NCI-H2171 treated with DMSO at 0.1 percent for 48 hours (cell line): ENCODE results near the gene ECE1.

Experiments used
- DNase-seq: peaks from one replicate; lab custom pipeline; 2025; lab: John Stamatoyannopoulos, UW

The ECE1 gene

GRCh38 chr1:21269461-21270085 is 20.7 kb downstream of the ECE1 start:
- DNase-seq, result no peak

GRCh38 chr1:21268281-21269239 is 21.7 kb downstream of the ECE1 start:
- DNase-seq, result peak; percentile 34

- DNase-seq, result no peak
Observed at GRCh38 chr1:21267191-21268077, 22.8 kb downstream of the ECE1 start.

GRCh38 chr1:21266119-21266774 is 24.0 kb downstream of the ECE1 start:
- DNase-seq, result no peak

DNA sequence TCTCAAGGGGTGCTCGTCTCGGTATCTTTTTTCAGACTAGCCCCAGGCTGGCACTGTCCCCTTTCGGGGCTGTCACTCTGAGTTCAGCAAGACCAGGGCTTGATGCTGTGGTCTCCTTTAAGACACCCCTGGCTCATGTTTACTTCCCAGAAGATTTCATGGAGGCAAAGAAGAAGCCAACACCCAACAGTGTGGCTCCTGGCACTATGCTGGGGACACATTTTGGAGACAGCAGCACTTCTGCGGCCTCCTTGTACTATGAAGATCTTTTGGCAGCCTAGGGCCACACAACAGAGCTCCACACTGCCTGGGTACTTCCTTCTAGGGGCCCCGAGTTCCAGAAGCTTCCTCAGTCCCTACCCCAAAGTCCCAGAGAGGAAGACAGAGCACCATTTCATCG is 24.6 kb downstream of the ECE1 start:
- DNase-seq, result no peak

DNA sequence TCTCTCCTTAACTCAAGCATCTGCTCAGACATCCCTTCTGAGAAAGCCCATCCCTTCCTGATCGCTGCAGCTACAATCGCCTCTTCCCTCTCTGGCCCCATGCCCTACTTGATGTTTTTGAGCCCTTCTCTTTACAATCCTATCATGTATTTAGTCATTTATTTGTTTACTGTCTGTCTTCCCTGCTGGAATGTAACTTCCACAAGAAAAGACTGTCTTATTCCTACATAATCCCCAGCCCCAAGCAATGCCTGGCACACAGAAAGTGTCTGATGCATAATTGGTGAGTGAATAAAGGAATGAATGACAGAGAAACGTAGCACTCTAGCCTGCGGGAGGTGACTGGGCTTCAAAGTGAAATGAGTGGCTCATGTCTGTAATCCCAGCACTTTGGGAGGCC is 25.4 kb downstream of the ECE1 start:
- no peak for DNase-seq

DNA sequence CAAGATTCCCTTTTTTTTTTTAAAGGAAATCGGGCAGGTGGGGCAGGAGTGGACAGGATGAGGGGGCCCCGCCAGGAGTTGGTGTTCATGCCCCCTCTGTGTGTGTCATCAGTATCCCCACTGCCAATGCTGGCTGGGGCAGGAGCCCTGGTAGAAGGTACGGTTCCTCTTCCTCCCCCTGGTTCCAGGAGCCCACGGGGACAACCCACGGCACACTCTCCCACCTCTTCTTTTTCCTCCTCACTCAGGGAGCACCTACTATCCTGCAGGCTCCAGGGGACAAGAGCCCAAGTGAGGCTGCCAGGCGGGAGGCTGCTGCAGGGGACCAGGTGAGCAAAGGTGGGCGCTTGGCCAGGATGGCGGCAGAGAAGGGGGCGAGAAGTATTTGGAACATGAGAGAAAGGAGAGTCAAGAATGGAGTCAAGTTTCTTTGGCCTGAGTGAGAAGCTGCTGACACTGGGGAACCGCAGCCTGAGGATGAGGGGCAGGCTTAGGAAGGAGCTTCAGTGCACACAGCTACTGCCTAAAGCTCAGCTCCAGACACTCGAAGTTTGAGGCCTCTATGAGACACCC is 26.5 kb downstream of the ECE1 start:
- no peak for DNase-seq

- no peak for DNase-seq
Observed at GRCh38 chr1:21263052-21263429, 27.2 kb downstream of the ECE1 start.

DNA sequence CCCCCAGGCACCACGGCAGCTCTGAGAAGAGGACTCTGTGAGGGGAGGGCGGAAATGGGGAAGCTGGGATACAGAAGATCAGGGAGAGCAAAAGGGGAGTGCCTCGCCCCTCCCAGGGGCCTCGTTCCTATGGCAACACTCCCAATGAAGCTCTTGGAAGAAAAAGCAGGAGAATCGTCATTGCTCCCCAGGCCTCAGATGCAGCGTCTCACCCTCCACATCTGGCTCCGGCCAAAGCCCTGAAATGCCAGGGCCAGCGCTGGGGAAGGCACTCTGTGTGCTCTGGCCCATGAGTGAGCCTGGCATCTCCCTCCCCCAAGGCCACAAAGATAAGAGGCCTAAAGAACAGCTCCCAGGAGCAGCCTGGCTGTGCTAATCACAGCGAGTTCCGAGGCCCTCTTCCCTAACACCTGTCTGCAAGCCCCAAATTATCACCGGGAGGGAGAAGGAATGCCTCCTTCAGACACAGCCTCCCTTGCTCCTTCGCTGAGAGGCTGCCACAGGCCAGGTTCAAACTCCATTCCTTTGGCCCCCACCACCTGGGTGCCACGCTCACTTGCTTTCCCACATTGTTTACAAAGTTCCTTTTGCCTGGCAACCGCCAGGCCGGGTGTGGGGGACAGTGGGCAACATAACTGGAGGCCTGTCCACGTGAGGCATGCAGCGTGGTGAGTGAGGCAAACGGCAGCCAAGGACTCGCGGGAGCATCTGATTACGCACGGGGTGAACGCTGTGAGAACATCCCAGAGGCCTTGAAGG is 27.8 kb downstream of the ECE1 start:
- no peak for DNase-seq

DNA sequence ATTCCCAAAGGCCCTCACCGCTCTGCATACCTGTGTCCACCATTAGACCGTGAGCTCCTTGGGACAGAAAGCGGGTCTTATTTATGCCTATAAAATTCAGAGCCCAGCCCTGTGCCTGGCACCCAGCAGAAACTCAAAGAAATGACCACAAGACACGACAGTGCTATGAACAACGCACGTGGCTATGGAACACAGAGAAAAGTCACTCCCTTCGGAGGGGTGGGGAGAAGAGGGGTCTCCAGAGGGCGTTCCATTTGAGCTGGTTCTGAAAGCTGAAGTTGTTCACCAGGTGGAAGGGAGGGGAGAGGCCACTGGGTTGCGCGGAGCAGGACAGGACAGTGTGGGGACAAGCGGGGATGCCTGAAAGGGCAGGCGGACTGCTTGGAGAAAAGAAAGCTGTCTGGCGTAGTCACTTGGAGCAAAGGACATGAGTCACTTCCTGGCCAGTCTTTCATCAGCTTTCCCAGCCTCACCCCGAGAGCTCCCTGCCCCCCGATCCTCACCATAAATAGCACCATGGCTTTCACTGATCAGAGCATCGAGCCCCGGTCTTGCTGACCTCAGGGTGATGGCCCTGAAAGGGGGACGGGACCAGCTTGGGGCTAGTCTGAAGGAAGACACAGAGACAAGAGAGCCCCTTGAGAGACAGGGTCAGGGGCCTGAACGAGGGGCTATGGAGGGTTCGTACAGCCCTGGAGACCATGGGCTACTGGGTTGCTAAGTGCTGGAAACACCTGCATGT is 28.5 kb downstream of the ECE1 start:
- DNase-seq, result no peak

DNA sequence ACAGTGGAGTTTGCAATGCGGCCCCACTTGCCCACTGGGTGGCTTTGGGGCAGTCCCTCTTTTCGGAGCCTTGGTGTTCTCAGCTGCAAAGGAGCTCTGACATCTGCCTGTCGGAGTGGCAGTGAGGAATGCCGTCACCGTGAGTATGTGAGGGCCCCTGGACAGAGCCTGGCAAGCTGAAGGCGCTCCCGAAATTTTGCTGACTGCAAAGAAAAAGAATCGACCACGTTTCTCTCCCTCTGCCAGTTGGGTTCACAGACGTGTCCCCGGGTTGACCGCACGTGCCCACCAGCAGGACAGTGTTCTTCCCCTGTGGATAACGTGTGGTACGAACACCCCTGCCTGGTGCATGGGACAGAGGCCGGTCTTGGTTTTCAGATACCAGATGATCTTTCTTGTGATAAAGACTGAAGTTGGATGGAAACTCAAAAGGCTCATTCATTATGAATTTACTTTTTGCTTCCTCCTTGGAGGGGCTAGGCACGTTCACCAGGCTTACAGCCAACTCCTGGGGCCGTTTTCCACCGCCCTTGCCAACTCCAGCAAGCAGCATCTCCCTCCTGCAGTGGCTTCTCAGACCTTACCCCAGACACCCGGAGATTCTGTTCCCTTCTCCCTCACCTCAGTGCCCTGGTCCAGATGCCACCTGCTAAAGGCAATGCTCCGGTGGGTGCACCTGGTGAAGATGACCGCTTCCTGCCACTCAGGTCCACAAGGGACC is 29.7 kb downstream of the ECE1 start:
- no peak for DNase-seq

- DNase-seq, result no peak
Observed at GRCh38 chr1:21259316-21260076, 30.8 kb downstream of the ECE1 start.

DNA sequence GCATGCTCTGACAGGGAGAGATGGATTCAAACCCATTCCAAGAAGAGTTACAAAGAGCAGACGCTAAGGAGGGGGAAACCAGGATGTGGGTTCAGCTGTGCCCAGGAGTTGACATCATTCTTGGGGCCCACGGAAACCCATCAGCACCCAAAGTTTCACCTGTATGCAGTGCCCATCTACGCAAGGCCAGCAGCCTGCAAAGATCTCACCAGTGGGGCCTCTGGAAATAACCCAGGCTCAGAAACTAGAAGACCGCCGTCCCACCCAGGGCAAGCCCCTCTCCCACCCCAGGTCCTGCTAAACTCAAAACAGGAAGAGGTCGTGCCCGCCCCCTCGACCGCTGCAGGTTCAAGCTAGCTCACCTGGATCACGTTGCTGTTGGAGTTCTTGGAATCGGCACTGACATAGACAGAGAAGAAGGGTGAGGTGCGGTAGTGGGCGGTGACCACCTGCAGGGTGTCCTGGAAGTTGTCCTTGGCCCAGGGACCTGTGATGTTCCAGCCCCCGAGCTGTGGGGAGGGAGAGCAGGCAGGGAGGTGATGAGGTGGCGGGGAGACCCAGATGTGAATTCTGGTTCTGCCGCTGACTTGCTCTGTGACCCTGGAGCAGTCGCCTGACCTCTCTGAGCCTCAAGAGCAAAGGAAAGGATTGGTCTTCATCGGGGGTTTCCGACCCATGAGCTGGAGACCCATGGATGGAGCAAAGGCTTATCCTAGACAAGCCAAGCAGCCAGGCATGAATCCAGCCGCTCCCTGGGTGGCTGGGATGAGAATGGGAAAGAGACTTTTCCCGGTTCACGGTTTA is 31.7 kb downstream of the ECE1 start:
- DNase-seq, result no peak

- DNase-seq, result peak; percentile 10
Observed at GRCh38 chr1:21257431-21258135, 32.7 kb downstream of the ECE1 start.

- DNase-seq, result no peak
Observed at GRCh38 chr1:21256776-21257175, 33.5 kb downstream of the ECE1 start.

GRCh38 chr1:21255943-21256320 is 34.3 kb downstream of the ECE1 start:
- no peak for DNase-seq

DNA sequence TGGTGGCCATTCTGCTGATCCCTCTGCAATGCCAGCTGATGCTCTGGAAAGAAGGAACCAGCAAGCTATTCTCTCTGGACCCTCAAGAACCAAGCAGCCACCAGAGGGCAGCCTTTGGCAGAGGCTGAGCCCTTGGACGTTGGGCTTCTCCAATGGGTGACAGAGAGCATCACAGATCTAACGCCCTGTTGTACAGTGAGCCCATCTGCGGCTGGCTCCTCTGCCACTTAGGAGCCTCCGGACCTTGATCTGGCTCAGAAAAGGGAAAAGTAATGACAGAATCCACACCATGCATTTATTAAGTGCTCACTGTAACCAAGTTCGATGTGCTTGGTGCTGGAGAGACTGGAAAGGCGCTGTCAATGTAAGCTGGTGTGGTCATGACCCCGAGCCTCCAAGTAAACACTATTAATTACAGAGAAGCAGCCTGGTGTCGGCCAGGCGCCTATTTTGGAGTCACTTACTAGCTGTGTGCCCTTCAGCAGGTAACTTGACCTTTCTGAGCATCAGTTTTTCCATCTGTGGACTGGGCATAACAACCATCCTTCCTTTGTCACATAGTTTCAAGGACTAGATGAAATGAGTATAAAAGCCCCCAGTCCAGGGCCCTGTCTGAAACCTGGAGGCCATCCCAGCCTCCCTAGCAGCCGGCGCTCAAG is 34.9 kb downstream of the ECE1 start:
- peak; percentile 81 for DNase-seq
